Measurements from ENCODE around the gene STEAP4.

GRCh38 chr7:88328787-88329186 is 22.1 kb upstream of the STEAP4 start:
- TF ChIP-seq, protein P1, sequence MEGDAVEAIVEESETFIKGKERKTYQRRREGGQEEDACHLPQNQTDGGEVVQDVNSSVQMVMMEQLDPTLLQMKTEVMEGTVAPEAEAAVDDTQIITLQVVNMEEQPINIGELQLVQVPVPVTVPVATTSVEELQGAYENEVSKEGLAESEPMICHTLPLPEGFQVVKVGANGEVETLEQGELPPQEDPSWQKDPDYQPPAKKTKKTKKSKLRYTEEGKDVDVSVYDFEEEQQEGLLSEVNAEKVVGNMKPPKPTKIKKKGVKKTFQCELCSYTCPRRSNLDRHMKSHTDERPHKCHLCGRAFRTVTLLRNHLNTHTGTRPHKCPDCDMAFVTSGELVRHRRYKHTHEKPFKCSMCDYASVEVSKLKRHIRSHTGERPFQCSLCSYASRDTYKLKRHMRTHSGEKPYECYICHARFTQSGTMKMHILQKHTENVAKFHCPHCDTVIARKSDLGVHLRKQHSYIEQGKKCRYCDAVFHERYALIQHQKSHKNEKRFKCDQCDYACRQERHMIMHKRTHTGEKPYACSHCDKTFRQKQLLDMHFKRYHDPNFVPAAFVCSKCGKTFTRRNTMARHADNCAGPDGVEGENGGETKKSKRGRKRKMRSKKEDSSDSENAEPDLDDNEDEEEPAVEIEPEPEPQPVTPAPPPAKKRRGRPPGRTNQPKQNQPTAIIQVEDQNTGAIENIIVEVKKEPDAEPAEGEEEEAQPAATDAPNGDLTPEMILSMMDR (IDR thresholded peaks at IDR 0.05), result no peak
- TF ChIP-seq POLR2AphosphoS5 (IDR thresholded peaks at IDR 0.05; ENCODE audit: low read depth, low read length) (no peak), REST (IDR thresholded peaks at IDR 0.05; ENCODE audit: insufficient read depth in 1 of 2, low read depth in 2 of 2, low read length in 1 of 2) (no peak), TCF7L2 (IDR thresholded peaks at IDR 0.05; ENCODE audit: low read depth, low read length) (no peak), SIN3A (IDR thresholded peaks at IDR 0.05; ENCODE audit: borderline replicate concordance, insufficient read depth, low read depth, low read length) (no peak)

All from Panc1 (cell line).